C1 segment of cervical spinal cord (tissue), 14 donors: ENCODE measurements around the gene NDUFB3.
"Not testable (repeated sequence)": the region's sequence is repeated elsewhere in the genome, so short reads cannot be mapped to it uniquely, and the experiment has no call there.

Experiments used
- DNase-seq, 14 donors: peaks; one replicate each; lab custom pipeline; 2025; lab: John Stamatoyannopoulos, UW

The NDUFB3 gene

GRCh38 chr2:201071479-201072200 lies at the start of gene NDUFB3, which contains the start of gene HYCC2:
TSS of gene NDUFB3 (plus strand) at chr2:201072001. CDS start at chr2:201078883, 6,882 bp downstream.
TSS of gene HYCC2 (minus strand) at chr2:201071671. CDS start at chr2:201024009, 47,662 bp downstream.
- peak; percentile 53 to 96 (median 90) for DNase-seq

GRCh38 chr2:201024518-201024917 lies 47.3 kb upstream of the NDUFB3 start:
- no peak for DNase-seq

GRCh38 chr2:201034355-201034754 lies 37.4 kb upstream of the NDUFB3 start:
- not testable (repeated sequence) for DNase-seq

- DNase-seq = not testable (repeated sequence)
Measured at GRCh38 chr2:201038361-201038760, 33.4 kb upstream of the NDUFB3 start.

- DNase-seq = no peak
Measured at GRCh38 chr2:201038855-201039254, 32.9 kb upstream of the NDUFB3 start.

- no peak for DNase-seq
Measured at GRCh38 chr2:201040867-201041628, 30.8 kb upstream of the NDUFB3 start.

GRCh38 chr2:201042451-201042850 lies 29.4 kb upstream of the NDUFB3 start:
- not testable (repeated sequence) for DNase-seq

GRCh38 chr2:201043050-201043449 lies 28.8 kb upstream of the NDUFB3 start:
- DNase-seq = not testable (repeated sequence)

GRCh38 chr2:201046881-201047280 lies 24.9 kb upstream of the NDUFB3 start:
- DNase-seq = no peak

- no peak for DNase-seq
Measured at GRCh38 chr2:201049455-201049854, 22.3 kb upstream of the NDUFB3 start.

- no peak for DNase-seq
Measured at GRCh38 chr2:201057087-201057521, 14.7 kb upstream of the NDUFB3 start.

GRCh38 chr2:201057715-201058248 lies 14.0 kb upstream of the NDUFB3 start:
- DNase-seq = no peak

GRCh38 chr2:201058914-201059313 lies 12.9 kb upstream of the NDUFB3 start:
- DNase-seq = no peak

- DNase-seq = no peak
Measured at GRCh38 chr2:201059961-201060755, 11.6 kb upstream of the NDUFB3 start.

GRCh38 chr2:201063516-201063915 lies 8.3 kb upstream of the NDUFB3 start:
- not testable (repeated sequence) for DNase-seq

- DNase-seq = no peak
Measured at GRCh38 chr2:201064797-201065329, 6.9 kb upstream of the NDUFB3 start.

GRCh38 chr2:201070948-201071478 lies 788 bp upstream of the NDUFB3 start:
- DNase-seq = peak in 1 of 14 donors; percentile 59

- no peak for DNase-seq
Measured at GRCh38 chr2:201072201-201072530, 365 bp downstream of the NDUFB3 start.

- DNase-seq = no peak
Measured at GRCh38 chr2:201073071-201073470, 1.3 kb downstream of the NDUFB3 start.

GRCh38 chr2:201074996-201075395 lies 3.2 kb downstream of the NDUFB3 start:
- DNase-seq = no peak

- DNase-seq = no peak
Measured at GRCh38 chr2:201084863-201085262, 13.1 kb downstream of the NDUFB3 start.
